Caco-2 (cell line): Measurements from ENCODE around the gene KCNE3. TPM values are rescaled to one million over a fixed set of nuclear protein-coding genes. Genes with fewer than 3 reads are reported as not detected.

ENCODE experiments used
- BruUV-seq: library from RNA; stranded (reverse); fragments of 400-500 nt; replicated peaks from 2 replicates; lab custom pipeline; 2021; lab: Mats Ljungman, UMichigan
- CTCF ChIA-PET: fragments of 300-600 bp; sonication (Branson Sonifier 250); formaldehyde crosslinking; loops from one replicate; lab custom pipeline; 2022; ENCODE audit warnings: antibody characterized with exemption; lab: Charles Lee
- POLR2A ChIA-PET: fragments of 300-600 bp; sonication (Branson Sonifier 250); formaldehyde crosslinking; loops from one replicate; lab custom pipeline; 2022; ENCODE audit warnings: antibody characterized with exemption; lab: Charles Lee
- DNase-seq, 2 experiments: peaks; one replicate each; pipeline versions ENCODE4 v3.0.0 to v3.0.0-alpha.2; 2020 to 2022
- H3K27me3 ChIP-seq: replicated peaks from 2 replicates; pipeline ENCODE4 v1.6.0; 2011; ENCODE audit warnings: low read length; ENCODE audit not compliant: control insufficient read depth, insufficient read depth
- H3K36me3 ChIP-seq: 2 replicates; pipeline ENCODE4 v1.5.1; 2011; ENCODE audit warnings: low read length; ENCODE audit not compliant: control insufficient read depth, insufficient read depth
- H3K4me1 ChIP-seq: fragments of 250-450 bp; sonication (Bioruptor Pico); 2 replicates; pipeline ENCODE4 v1.5.1; 2020; ENCODE audit warnings: mild to moderate bottlenecking
- H3K4me3 ChIP-seq: 2 replicates; pipeline ENCODE4 v1.5.1; 2011; ENCODE audit warnings: low read depth, mild to moderate bottlenecking, control low read depth, low read length
- H3K9me3 ChIP-seq: fragments of 250-450 bp; sonication (Bioruptor Pico); 2 replicates; pipeline ENCODE4 v1.5.1; 2020; ENCODE audit warnings: mild to moderate bottlenecking, moderate library complexity
- H3K27ac Mint-ChIP-seq: one replicate; pipeline ENCODE4 v1.8.0; 2022; ENCODE audit warnings: mixed read lengths; ENCODE audit not compliant: unreplicated experiment
- H3K27me3 Mint-ChIP-seq: one replicate; pipeline ENCODE4 v1.8.0; 2022; ENCODE audit warnings: mixed read lengths; ENCODE audit not compliant: insufficient read depth, unreplicated experiment
- H3K36me3 Mint-ChIP-seq: one replicate; pipeline ENCODE4 v1.8.0; 2022; ENCODE audit warnings: mild to moderate bottlenecking, mixed read lengths; ENCODE audit not compliant: insufficient read depth, unreplicated experiment
- H3K4me1 Mint-ChIP-seq: one replicate; pipeline ENCODE4 v1.8.0; 2022; ENCODE audit warnings: low read depth, mixed read lengths; ENCODE audit not compliant: unreplicated experiment
- H3K4me3 Mint-ChIP-seq: one replicate; pipeline ENCODE4 v1.8.0; 2022; ENCODE audit warnings: mild to moderate bottlenecking, moderate library complexity, mixed read lengths; ENCODE audit not compliant: unreplicated experiment
- H3K9me3 Mint-ChIP-seq: one replicate; pipeline ENCODE4 v1.8.0; 2022; ENCODE audit warnings: mixed read lengths; ENCODE audit not compliant: unreplicated experiment
- CTCF ChIP-seq, 2 experiments: fragments of 200-600 bp in 1 of 2; IDR thresholded peaks; 1 replicate in 1 of 2; 2 replicates in 1 of 2; pipeline versions ENCODE4 v1.5.1 to v1.8.0; 2011 to 2022; ENCODE audit warnings: antibody characterized with exemption in 1 of 2, control low read depth in 1 of 2, inconsistent platforms in 1 of 2, low read depth in 1 of 2, low read length in 1 of 2, mild to moderate bottlenecking in 1 of 2, moderate library complexity in 1 of 2; ENCODE audit not compliant: insufficient read depth in 1 of 2, severe bottlenecking in 1 of 2, unreplicated experiment in 1 of 2
- intact Hi-C: fragments of 100-400 bp; cut with micrococcal nuclease; formaldehyde crosslinking; loops from one replicate; pipeline ENCODE4 v1.10.0; 2022; ENCODE audit not compliant: unreplicated experiment
- total RNA-seq: library from RNA; stranded (reverse); gene quantifications from 2 replicates; pipeline ENCODE4 v1.2.3, GENCODE V29; 2022

KCNE3 gene
- total RNA-seq, 1 experiment from 2014 or later, result 58.2 TPM

- Mint-ChIP-seq H3K36me3 (no peaks in the 10 kb centered on the region), H3K27me3 (no peaks in the 10 kb centered on the region), H3K27ac (no peak overlapping the region), H3K4me1 (no peaks in the 10 kb centered on the region), H3K9me3 (peaks cover 13% of the 10 kb centered on the region), H3K4me3 (no peak overlapping the region)
- H3K4me1 ChIP-seq, result no peaks in the 10 kb centered on the region
- no peak overlapping the region for H3K4me3 ChIP-seq
- no TSS peak for BruUV-seq
- TF ChIP-seq CTCF (IDR thresholded peaks at IDR 0.05; ENCODE audit: insufficient read depth in 1 of 2, low read depth in 1 of 2, low read length in 1 of 2, severe bottlenecking in 1 of 2, unreplicated experiment in 1 of 2), result no peak
- no peaks in the 10 kb centered on the region for H3K27me3 ChIP-seq
- no peak for DNase-seq
- no peaks in the 10 kb centered on the region for H3K36me3 ChIP-seq
- intact Hi-C loops, result no loop called here
- ChIA-PET CTCF (interaction anchor here (0.7 kb wide), 1 partner anchor 52 kb away, joined by 4 read pairs; no protein-coding TSS in a partner anchor), POLR2A (no interaction called here)
- H3K9me3 ChIP-seq, result peaks cover 10% of the 10 kb centered on the region
Measured at GRCh38 chr11:74505911-74506310, 38.6 kb upstream of the KCNE3 start.

GRCh38 chr11:74504100-74504691 is 36.8 kb upstream of the KCNE3 start:
- H3K27ac Mint-ChIP-seq, result no peak overlapping the region
- H3K36me3 Mint-ChIP-seq, result no peaks in the 10 kb centered on the region
- H3K36me3 ChIP-seq, result no peaks in the 10 kb centered on the region
- no peak for TF ChIP-seq CTCF (IDR thresholded peaks at IDR 0.05; ENCODE audit: insufficient read depth in 1 of 2, low read depth in 1 of 2, low read length in 1 of 2, severe bottlenecking in 1 of 2, unreplicated experiment in 1 of 2)
- DNase-seq, result no peak
- no peaks in the 10 kb centered on the region for H3K27me3 ChIP-seq
- peaks cover 10% of the 10 kb centered on the region for H3K9me3 ChIP-seq
- no peak overlapping the region for H3K4me3 Mint-ChIP-seq
- H3K27me3 Mint-ChIP-seq, result no peaks in the 10 kb centered on the region
- POLR2A ChIA-PET, result no interaction called here
- no peaks in the 10 kb centered on the region for H3K4me1 ChIP-seq
- H3K9me3 Mint-ChIP-seq, result peaks cover 26% of the 10 kb centered on the region
- H3K4me3 ChIP-seq, result no peak overlapping the region
- intact Hi-C loops, result no loop called here
- CTCF ChIA-PET, result interaction anchor here (0.7 to 1.1 kb wide), 2 partner anchors 51 to 67 kb away, joined by 3 to 6 read pairs; no protein-coding TSS in a partner anchor
- no TSS peak for BruUV-seq
- H3K4me1 Mint-ChIP-seq, result no peaks in the 10 kb centered on the region

- peaks cover 10% of the 10 kb centered on the region for H3K4me1 Mint-ChIP-seq
- H3K4me3 Mint-ChIP-seq, result peak overlapping the region; percentile 39
- Histone ChIP-seq H3K9me3 (peaks cover 8% of the 10 kb centered on the region; the same call in 1 of the 2 replicates), H3K4me3 (no peak overlapping the region), H3K27me3 (no peaks in the 10 kb centered on the region), H3K36me3 (no peaks in the 10 kb centered on the region), H3K4me1 (peaks cover 7% of the 10 kb centered on the region)
- POLR2A ChIA-PET, result no interaction called here
- BruUV-seq, result no TSS peak
- intact Hi-C loops, result loop anchor here (5.0 kb wide), 1 partner anchor 98 kb away; the partner anchor contains the start of gene PGM2L1
- H3K9me3 Mint-ChIP-seq, result peaks cover 22% of the 10 kb centered on the region
- DNase-seq, result no peak
- no peak overlapping the region for H3K27ac Mint-ChIP-seq
- no peaks in the 10 kb centered on the region for H3K27me3 Mint-ChIP-seq
- no peak for TF ChIP-seq CTCF (IDR thresholded peaks at IDR 0.05; ENCODE audit: insufficient read depth in 1 of 2, low read depth in 1 of 2, low read length in 1 of 2, severe bottlenecking in 1 of 2, unreplicated experiment in 1 of 2)
- peaks cover 16% of the 10 kb centered on the region for H3K36me3 Mint-ChIP-seq
- CTCF ChIA-PET, result interaction anchor here (0.5 to 2.8 kb wide), 2 partner anchors 32 to 83 kb away, joined by 3 to 15 read pairs; no protein-coding TSS in a partner anchor
Measured at GRCh38 chr11:74494916-74495315, 27.6 kb upstream of the KCNE3 start.
